Osteoblast (primary cell): ENCODE measurements around the gene PLXNC1. TPM values are rescaled to one million over a fixed set of nuclear protein-coding genes. Genes with fewer than 3 reads are reported as not detected.

Experiments
- DNase-seq: peaks from one replicate; pipeline ENCODE4 v3.0.0; 2011; ENCODE audit warnings: low spot score, mixed read lengths; ENCODE audit not compliant: insufficient read length; ENCODE audit errors: missing footprints
- H2AFZ ChIP-seq: 2 replicates; pipeline ENCODE4 v1.6.0; 2011; ENCODE audit warnings: mild to moderate bottlenecking, low read length
- H3K27ac ChIP-seq: 2 replicates; pipeline ENCODE4 v1.5.1; 2011; ENCODE audit warnings: mild to moderate bottlenecking, low read depth, low read length, moderate library complexity
- H3K27me3 ChIP-seq: 2 replicates; pipeline ENCODE4 v1.6.0; 2012; ENCODE audit warnings: mild to moderate bottlenecking, control low read depth, inconsistent platforms, low read length, moderate library complexity; ENCODE audit not compliant: insufficient read depth
- H3K36me3 ChIP-seq: 2 replicates; pipeline ENCODE4 v1.5.1; 2011; ENCODE audit warnings: mild to moderate bottlenecking, low read length, control low read depth, moderate library complexity; ENCODE audit not compliant: insufficient read depth
- H3K4me1 ChIP-seq: 2 replicates; pipeline ENCODE4 v1.5.1; 2011; ENCODE audit warnings: mild to moderate bottlenecking, low read length, control low read depth, moderate library complexity; ENCODE audit not compliant: insufficient read depth
- H3K4me2 ChIP-seq: 2 replicates; pipeline ENCODE4 v1.6.0; 2011; ENCODE audit warnings: mild to moderate bottlenecking, low read length; ENCODE audit not compliant: insufficient read depth
- H3K4me3 ChIP-seq: fragments of 200-600 bp; sonication (generic); 3 replicates; pipeline ENCODE4 v1.5.1; 2012; ENCODE audit warnings: mild to moderate bottlenecking, low read length, inconsistent platforms; ENCODE audit not compliant: insufficient read depth
- H3K79me2 ChIP-seq: 2 replicates; pipeline ENCODE4 v1.6.0; 2012; ENCODE audit warnings: mild to moderate bottlenecking, low read length, control low read depth, inconsistent platforms; ENCODE audit not compliant: insufficient read depth
- H3K9me3 ChIP-seq: 2 replicates; pipeline ENCODE4 v1.5.1; 2011; ENCODE audit warnings: low read depth, low read length, control low read depth
- H4K20me1 ChIP-seq: 2 replicates; pipeline ENCODE4 v1.6.0; 2012; ENCODE audit warnings: mild to moderate bottlenecking, low read length, control low read depth; ENCODE audit not compliant: insufficient read depth
- CTCF ChIP-seq: IDR thresholded peaks from 2 replicates; pipeline ENCODE4 v1.5.1; 2011; ENCODE audit warnings: mild to moderate bottlenecking, low read depth, low read length, moderate library complexity; ENCODE audit errors: extremely low read depth
- total RNA-seq: library from RNA; depleted of rRNA; stranded (reverse); fragments of >200 nt; gene quantifications from 2 replicates; pipeline ENCODE4 v1.2.3, GENCODE V29; 2012

PLXNC1 gene
- total RNA-seq, 1 donor, result 3.3 TPM

- Histone ChIP-seq H3K9me3 (no peaks in the 10 kb centered on the region), H3K27ac (no peak overlapping the region), H3K36me3 (no peaks in the 10 kb centered on the region), H4K20me1 (no peaks in the 10 kb centered on the region), H3K4me1 (peaks cover 15% of the 10 kb centered on the region), H3K79me2 (no peaks in the 10 kb centered on the region), H2AFZ (peak overlapping the region; percentile 70), H3K4me3 (peak overlapping the region; percentile 52), H3K4me2 (peak overlapping the region; percentile 73), H3K27me3 (no peaks in the 10 kb centered on the region)
- no peak for TF ChIP-seq CTCF
- no peak for DNase-seq
Observed at GRCh38 chr12:94207467-94207848, 59.1 kb downstream of the PLXNC1 start.

- peak overlapping the region; percentile 70 for H2AFZ ChIP-seq
- no peaks in the 10 kb centered on the region for H3K36me3 ChIP-seq
- no peaks in the 10 kb centered on the region for H3K27me3 ChIP-seq
- no peaks in the 10 kb centered on the region for H3K9me3 ChIP-seq
- peak overlapping the region; percentile 52 for H3K4me3 ChIP-seq
- H4K20me1 ChIP-seq, result no peaks in the 10 kb centered on the region
- H3K79me2 ChIP-seq, result no peaks in the 10 kb centered on the region
- peaks cover 15% of the 10 kb centered on the region for H3K4me1 ChIP-seq
- no peak for TF ChIP-seq CTCF
- H3K4me2 ChIP-seq, result peak overlapping the region; percentile 73
- H3K27ac ChIP-seq, result peak overlapping the region; percentile 18
- DNase-seq, result peak; percentile 76
Observed at GRCh38 chr12:94207849-94208621, 59.7 kb downstream of the PLXNC1 start.

- no peaks in the 10 kb centered on the region for H4K20me1 ChIP-seq
- peak overlapping the region; percentile 73 for H3K4me2 ChIP-seq
- no peak for DNase-seq
- H3K27me3 ChIP-seq, result no peaks in the 10 kb centered on the region
- H2AFZ ChIP-seq, result no peak overlapping the region
- no peak for TF ChIP-seq CTCF
- no peaks in the 10 kb centered on the region for H3K36me3 ChIP-seq
- no peaks in the 10 kb centered on the region for H3K79me2 ChIP-seq
- no peak overlapping the region for H3K27ac ChIP-seq
- peaks cover 15% of the 10 kb centered on the region for H3K4me1 ChIP-seq
- H3K4me3 ChIP-seq, result peak overlapping the region; percentile 52
- H3K9me3 ChIP-seq, result no peaks in the 10 kb centered on the region
Observed at GRCh38 chr12:94208622-94208966, 60.2 kb downstream of the PLXNC1 start.

- H3K27ac ChIP-seq, result no peak overlapping the region
- H3K27me3 ChIP-seq, result no peaks in the 10 kb centered on the region
- no peaks in the 10 kb centered on the region for H4K20me1 ChIP-seq
- no peaks in the 10 kb centered on the region for H3K36me3 ChIP-seq
- H3K79me2 ChIP-seq, result no peaks in the 10 kb centered on the region
- H3K4me2 ChIP-seq, result no peak overlapping the region
- no peak for DNase-seq
- no peak for TF ChIP-seq CTCF
- H3K9me3 ChIP-seq, result no peaks in the 10 kb centered on the region
- H3K4me3 ChIP-seq, result no peak overlapping the region
- H3K4me1 ChIP-seq, result peaks cover 15% of the 10 kb centered on the region
- H2AFZ ChIP-seq, result no peak overlapping the region
Observed at GRCh38 chr12:94209240-94209639, 60.9 kb downstream of the PLXNC1 start.
